GM21619 (cell line): ENCODE measurements around the gene CHIC1.

ENCODE experiments used
- ATAC-seq: cut with Tn5 transposase; IDR thresholded peaks from one replicate; pipeline ENCODE4 v1.9.1; 2021; ENCODE audit not compliant: unreplicated experiment

CHIC1 gene

GRCh38 chrX:73728602-73729001, 165.6 kb downstream of the CHIC1 start:
- no peak for ATAC-seq
